Measurements from ENCODE around the gene ABLIM1. TPM values are rescaled to one million over a fixed set of nuclear protein-coding genes. Genes with fewer than 3 reads are reported as not detected.

The ABLIM1 gene
- total RNA-seq, 6 donors from 2014 or later = 92.2 to 153 (median 131) TPM

DNA sequence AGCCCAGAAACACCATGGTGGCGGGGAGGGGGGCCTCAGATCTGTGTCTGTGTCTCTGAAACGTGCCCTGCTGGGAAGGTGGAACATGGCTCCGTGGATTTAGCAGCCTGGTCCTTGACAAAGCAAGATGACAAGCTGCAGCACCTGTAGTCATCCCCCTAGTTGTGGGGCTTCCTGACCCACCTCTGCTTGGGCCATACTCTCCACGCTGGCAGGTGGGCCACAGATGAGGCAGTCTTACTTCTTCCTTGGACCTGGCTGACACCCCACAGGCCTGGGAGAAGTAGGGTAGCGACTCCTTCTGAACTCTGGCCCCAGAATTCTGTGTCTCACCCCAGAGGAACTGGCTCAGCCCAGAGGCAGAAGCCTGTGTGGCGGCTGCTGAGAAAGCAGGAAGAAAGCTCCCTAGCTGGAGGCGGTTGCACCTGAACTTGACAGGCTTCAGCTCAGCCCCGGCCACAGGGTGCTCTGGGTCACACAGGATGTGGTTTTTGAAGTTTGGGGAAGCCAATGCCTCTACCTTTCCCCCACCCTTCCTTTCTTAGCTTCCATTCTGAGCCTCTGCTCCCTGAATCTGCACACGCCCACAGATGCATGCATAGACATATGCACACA is 113.9 kb downstream of the ABLIM1 start:
- Histone ChIP-seq H3K36me3 (peaks cover 0 to 31% (median 12%) of the 10 kb centered on the region in 4 donors), H3K9me3 (no peaks in the 10 kb centered on the region), H3K27ac (peak overlapping the region in 2 of 4 donors; percentile 50 to 58), H3K27me3 (no peaks in the 10 kb centered on the region), H3K4me3 (no peak overlapping the region), H3K4me1 (peaks cover 3 to 13% (median 5%) of the 10 kb centered on the region in 4 donors)
- TF ChIP-seq POLR2A (IDR thresholded peaks at IDR 0.05) = no peak
- TF ChIP-seq POLR2AphosphoS5 (IDR thresholded peaks at IDR 0.05) = peak in 1 of 2 donors; percentile 38
- TF ChIP-seq, protein P1, sequence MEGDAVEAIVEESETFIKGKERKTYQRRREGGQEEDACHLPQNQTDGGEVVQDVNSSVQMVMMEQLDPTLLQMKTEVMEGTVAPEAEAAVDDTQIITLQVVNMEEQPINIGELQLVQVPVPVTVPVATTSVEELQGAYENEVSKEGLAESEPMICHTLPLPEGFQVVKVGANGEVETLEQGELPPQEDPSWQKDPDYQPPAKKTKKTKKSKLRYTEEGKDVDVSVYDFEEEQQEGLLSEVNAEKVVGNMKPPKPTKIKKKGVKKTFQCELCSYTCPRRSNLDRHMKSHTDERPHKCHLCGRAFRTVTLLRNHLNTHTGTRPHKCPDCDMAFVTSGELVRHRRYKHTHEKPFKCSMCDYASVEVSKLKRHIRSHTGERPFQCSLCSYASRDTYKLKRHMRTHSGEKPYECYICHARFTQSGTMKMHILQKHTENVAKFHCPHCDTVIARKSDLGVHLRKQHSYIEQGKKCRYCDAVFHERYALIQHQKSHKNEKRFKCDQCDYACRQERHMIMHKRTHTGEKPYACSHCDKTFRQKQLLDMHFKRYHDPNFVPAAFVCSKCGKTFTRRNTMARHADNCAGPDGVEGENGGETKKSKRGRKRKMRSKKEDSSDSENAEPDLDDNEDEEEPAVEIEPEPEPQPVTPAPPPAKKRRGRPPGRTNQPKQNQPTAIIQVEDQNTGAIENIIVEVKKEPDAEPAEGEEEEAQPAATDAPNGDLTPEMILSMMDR (IDR thresholded peaks at IDR 0.05) = no peak
- DNase-seq (peak in 1 of 2 donors; percentile 49), ATAC-seq (ENCODE audit: low FRiP score in 2 of 2) (no peak)
- 56 to 65% methylated on average over 4 to 9 of the region's 9 CpGs for WGBS, 2 donors

DNA sequence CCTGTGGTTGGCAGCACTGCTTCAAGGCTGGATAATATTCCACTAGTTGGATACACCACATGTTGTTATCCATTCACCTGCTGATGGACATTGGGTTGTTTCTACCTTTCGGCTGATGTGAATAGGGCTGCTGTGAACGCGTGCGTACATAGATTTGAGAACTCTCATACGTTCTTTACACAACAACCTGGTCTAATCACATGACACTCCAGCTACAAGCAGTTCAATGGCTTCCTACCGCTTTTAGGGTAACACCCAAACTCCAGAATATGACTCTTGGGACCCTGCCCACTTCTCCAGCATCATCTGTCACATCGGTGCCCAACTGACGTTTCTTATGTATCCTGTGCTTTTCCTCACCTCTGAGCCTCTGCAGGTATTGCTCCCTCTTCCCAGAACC is 114.6 kb downstream of the ABLIM1 start:
- ATAC-seq (ENCODE audit: low FRiP score in 2 of 2) (no peak), DNase-seq (no peak)
- 64 to 77% methylated on average over 8 of the region's 8 CpGs for WGBS, 2 donors
- no peak for TF ChIP-seq POLR2A (IDR thresholded peaks at IDR 0.05)
- no peak for TF ChIP-seq POLR2AphosphoS5 (IDR thresholded peaks at IDR 0.05)
- TF ChIP-seq, protein P1 (IDR thresholded peaks at IDR 0.05) = no peak
- TF ChIP-seq EP300 (IDR thresholded peaks at IDR 0.05) = no peak
- H3K36me3 ChIP-seq = peaks cover 0 to 31% (median 12%) of the 10 kb centered on the region in 4 donors
- H3K27ac ChIP-seq = no peak overlapping the region
- no peak overlapping the region for H3K4me3 ChIP-seq
- H3K4me1 ChIP-seq = peaks cover 3 to 19% (median 8%) of the 10 kb centered on the region in 4 donors
- no peaks in the 10 kb centered on the region for H3K27me3 ChIP-seq
- no peaks in the 10 kb centered on the region for H3K9me3 ChIP-seq

DNA sequence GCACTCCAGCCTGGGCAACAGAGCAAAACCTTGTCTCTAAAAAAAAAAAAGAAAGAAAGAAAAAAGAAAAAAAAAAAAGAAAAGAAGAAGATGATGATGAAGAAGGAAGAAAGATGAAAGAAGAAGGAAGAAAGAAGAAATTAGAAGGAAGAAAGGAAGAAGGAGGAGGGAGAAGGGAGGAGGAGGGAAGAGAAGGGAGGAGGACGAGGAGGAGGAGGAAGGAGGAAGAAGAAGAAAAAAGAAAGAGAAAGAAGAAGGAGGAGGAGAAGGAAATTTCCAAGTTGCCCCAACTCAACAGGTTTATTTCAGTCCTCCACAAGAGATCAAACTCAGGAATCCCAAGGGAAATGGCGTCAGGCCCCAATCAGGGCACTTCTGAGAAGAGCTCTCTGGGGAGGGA is 115.7 kb downstream of the ABLIM1 start:
- WGBS, 2 donors = 90 to 91% methylated on average over 2 of the region's 2 CpGs
- H3K9me3 ChIP-seq = no peaks in the 10 kb centered on the region
- DNase-seq (no peak), ATAC-seq (ENCODE audit: low FRiP score in 2 of 2) (no peak)
- peaks cover 0 to 29% (median 12%) of the 10 kb centered on the region in 4 donors for H3K36me3 ChIP-seq
- TF ChIP-seq POLR2AphosphoS5 (IDR thresholded peaks at IDR 0.05) = no peak
- TF ChIP-seq, protein P1 (IDR thresholded peaks at IDR 0.05) = no peak
- TF ChIP-seq POLR2A (IDR thresholded peaks at IDR 0.05) = no peak
- TF ChIP-seq EP300 (IDR thresholded peaks at IDR 0.05) = no peak
- no peaks in the 10 kb centered on the region for H3K27me3 ChIP-seq
- H3K27ac ChIP-seq = peak overlapping the region in 1 of 4 donors; percentile 12
- peaks cover 3 to 24% (median 8%) of the 10 kb centered on the region in 4 donors for H3K4me1 ChIP-seq
- no peak overlapping the region for H3K4me3 ChIP-seq

DNA sequence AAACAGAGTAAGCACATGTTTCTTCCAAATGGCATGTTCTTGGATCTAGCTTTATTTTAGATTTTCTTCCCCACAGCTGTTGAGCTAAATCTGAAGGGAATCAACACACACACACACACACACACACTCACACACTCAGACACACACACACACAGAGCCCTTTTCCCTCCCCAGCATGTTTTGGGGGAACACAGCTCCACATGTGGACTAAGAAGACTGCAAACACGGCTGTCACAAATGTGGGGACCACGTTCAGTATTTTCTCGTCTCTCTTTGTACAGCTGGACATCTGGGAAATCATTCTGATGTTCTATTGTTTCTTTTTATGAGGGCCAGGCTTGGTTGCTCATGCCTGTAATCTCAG is 116.3 kb downstream of the ABLIM1 start:
- WGBS, 2 donors = 82 to 88% methylated on average over 3 of the region's 3 CpGs
- no peaks in the 10 kb centered on the region for H3K9me3 ChIP-seq
- no peak overlapping the region for H3K4me3 ChIP-seq
- TF ChIP-seq POLR2AphosphoS5 (IDR thresholded peaks at IDR 0.05) (no peak), POLR2A (IDR thresholded peaks at IDR 0.05) (no peak), EP300 (IDR thresholded peaks at IDR 0.05) (no peak)
- TF ChIP-seq, protein P1 (IDR thresholded peaks at IDR 0.05) = no peak
- no peaks in the 10 kb centered on the region for H3K27me3 ChIP-seq
- DNase-seq (no peak), ATAC-seq (ENCODE audit: low FRiP score in 2 of 2) (no peak)
- H3K27ac ChIP-seq = peak overlapping the region; percentile 28 to 63 (median 55)
- peaks cover 0 to 26% (median 12%) of the 10 kb centered on the region in 4 donors for H3K36me3 ChIP-seq
- peaks cover 3 to 24% (median 8%) of the 10 kb centered on the region in 4 donors for H3K4me1 ChIP-seq
